Kidney glomerular epithelial cell (primary cell): ENCODE results near the gene DDIT3.
"Not testable (repeated sequence)": the region's sequence is repeated elsewhere in the genome, so short reads cannot be mapped to it uniquely, and the experiment has no call there.

ENCODE experiments used
- DNase-seq: peaks from one replicate; lab custom pipeline; 2025; lab: John Stamatoyannopoulos, UW

The DDIT3 gene

DNA sequence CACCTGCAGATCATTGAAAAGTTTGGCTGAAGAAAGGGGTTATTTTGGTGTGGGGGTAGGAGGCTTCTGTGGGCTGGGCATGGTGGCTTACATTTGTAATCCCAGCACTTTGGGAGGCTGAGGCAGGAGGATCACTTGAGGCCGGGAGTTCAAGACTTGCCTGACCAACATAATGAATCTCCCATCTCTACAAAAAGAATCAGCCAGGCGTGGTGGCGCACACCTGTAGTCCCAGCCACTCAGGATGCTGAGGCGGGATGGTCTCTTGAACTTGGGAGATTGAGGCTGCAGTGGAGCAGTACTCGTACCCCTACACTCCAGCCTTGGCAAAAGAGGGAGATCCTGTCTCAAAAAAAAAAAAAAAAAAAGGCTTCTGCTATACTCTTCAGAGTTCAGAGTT lies 7.0 kb downstream of the DDIT3 start:
- no peak for DNase-seq

- no peak for DNase-seq
Measured at GRCh38 chr12:57512665-57513064, 7.6 kb downstream of the DDIT3 start.

GRCh38 chr12:57511588-57512325 lies 8.6 kb downstream of the DDIT3 start:
- no peak for DNase-seq

DNA sequence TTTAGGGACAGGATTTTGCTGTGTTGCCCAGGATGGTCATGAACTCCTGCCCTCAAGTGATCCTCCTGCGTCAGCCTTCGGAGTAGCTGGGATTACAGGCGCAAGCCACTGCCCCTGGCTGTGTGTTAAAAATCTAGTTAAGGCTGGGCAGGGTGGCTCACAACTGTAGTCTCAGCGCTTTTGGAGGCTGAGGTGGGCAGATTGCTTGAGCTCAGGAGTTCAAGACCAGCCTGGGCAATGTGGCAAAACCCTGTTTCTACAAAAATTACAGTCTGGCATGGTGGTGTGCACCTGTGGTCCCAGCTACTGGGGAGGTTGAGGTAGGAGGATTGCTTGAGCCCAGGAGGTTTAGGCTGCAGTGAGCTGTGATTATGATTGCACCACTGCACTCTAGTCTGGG lies 9.2 kb downstream of the DDIT3 start:
- DNase-seq = no peak

DNA sequence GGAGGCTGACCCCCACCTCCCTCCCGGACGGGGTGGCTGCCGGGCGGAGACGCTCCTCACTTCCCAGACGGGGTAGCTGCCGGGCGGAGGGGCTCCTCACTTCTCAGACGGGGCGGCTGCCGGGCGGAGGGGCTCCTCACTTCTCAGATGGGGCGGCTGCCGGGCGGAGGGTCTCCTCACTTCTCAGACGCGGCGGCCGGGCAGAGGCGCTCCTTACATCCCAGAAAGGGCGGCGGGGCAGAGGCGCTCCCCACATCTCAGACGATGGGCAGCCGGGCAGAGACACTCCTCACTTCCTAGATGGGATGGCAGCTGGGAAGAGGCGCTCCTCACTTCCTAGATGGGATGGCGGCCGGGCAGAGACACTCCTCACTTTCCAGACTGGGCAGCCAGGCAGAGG lies 12.5 kb downstream of the DDIT3 start:
- DNase-seq = not testable (repeated sequence)

GRCh38 chr12:57506541-57506940 lies 13.8 kb downstream of the DDIT3 start:
- DNase-seq = not testable (repeated sequence)

DNA sequence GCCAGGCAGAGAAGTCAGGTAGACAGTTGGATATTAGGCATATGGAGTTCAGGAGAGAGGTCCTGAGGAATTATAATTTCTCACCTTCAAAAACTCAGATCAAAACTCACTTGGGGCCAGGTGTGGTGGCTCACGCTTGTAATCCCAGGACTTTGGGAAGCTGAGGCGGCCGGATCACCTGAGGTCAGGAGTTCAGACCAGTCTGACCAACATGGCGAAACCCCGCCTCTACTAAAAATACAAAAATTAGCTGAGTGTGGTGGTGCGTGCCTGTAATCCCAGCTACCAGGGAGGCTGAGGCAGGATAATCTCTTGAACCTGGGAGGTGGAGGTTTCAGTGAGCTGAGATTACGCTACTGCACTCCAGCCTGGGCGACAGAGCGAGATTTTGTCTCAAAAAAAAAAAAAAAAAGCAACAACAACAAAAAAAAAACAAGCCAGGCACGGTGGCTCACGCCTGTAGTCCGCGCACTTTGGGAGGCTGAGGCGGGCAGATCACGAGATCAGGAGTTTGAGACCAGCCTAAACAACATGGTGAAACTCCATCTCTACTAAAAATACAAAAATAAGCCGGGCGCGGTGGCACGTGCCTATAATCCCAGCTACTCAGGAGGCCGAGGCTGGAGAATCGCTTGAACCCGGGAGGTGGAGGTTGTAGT lies 17.9 kb downstream of the DDIT3 start:
- not testable (repeated sequence) for DNase-seq

DNA sequence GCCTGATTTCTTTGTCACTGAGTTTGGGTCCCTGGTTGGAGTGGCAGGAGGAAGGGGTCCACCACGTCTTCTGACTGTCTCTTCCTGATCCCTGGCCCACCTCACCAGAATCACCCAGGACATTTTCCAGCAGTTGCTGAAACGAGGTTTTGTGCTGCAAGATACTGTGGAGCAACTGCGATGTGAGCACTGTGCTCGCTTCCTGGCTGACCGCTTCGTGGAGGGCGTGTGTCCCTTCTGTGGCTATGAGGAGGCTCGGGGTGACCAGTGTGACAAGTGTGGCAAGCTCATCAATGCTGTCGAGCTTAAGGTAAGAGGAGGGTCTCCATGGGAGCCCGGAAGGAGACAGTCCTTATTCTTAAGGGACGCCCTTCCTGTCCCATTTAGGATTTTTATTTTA lies 20.1 kb downstream of the DDIT3 start:
- DNase-seq = no peak

GRCh38 chr12:57498571-57498970 lies 21.7 kb downstream of the DDIT3 start:
- DNase-seq = no peak

- DNase-seq = no peak
Measured at GRCh38 chr12:57498132-57498502, 22.2 kb downstream of the DDIT3 start.

DNA sequence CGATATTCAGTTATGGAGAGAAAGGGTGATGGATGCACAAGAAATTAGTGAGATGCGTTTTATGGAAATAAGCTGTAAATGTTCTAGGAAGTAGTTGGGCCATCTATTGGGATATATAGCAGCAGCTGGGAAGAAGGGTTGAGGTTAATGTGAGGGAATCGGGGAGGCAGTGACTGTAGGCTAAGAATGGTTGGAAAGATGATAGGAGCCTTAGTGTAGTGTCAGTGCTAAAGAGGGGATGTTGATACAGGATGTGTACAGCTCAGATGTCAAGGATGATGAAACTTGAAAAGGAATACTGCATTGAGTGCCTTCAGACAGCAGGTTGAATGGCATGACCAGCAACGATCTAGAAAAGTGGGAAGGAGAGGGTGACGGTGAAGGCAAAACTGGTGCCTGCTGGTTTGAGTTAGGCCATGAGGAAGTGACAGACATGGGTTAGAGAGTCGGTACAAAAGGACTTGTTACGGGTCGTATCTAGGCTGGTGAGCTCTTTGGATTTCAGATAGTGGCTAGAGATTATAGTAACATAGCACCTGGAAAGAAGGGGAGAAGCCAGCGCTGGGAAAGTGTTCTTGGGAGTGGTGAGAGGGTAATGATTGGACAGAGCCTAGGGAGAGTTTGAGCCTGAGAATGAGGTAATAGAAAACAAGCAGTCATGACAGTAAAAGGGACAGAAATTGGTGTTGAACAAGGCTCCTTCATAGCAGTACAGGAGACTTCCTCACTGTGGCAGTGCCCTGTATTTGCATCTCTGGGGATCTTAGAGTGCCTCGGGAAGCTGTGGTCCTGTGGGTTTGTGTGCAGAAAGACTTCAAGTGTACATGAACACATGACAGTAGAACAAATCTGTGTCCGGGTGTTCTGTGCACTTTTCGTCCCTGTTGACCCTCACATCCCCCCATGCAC lies 22.8 kb downstream of the DDIT3 start:
- no peak for DNase-seq

GRCh38 chr12:57496822-57497221 lies 23.5 kb downstream of the DDIT3 start:
- DNase-seq = no peak

DNA sequence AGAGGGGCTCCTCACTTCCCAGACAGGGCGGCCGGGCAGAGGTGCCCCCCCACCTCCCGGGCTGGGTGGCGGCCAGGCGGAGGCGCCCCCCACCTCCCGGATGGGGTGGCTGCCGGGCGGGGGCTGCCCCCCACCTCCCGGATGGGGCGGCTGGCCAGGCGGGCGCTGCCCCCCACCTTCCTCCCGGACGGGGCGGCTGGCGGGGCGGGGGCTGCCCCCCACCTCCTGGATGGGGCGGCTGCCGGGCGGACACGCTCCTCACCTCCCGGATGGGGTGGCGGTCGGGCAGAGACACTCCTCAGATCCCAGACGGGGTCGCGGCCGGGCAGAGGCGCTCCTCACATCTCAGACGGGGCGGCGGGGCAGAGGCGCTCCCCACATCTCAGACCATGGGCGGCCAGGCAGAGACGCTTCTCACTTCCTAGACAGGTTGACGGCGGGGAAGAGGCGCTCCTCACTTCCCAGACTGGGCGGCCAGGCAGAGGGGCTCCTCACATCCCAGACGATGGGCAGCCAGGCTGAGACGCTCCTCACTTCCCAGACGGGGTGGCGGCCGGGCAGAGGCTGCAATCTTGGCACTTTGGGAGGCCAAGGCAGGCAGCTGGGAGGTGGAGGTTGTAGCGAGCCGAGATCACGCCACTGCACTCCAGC lies 25.1 kb downstream of the DDIT3 start:
- DNase-seq = not testable (repeated sequence)

GRCh38 chr12:57491393-57492280 lies 28.7 kb downstream of the DDIT3 start:
- DNase-seq = no peak

GRCh38 chr12:57490126-57490525 lies 30.2 kb downstream of the DDIT3 start:
- no peak for DNase-seq

DNA sequence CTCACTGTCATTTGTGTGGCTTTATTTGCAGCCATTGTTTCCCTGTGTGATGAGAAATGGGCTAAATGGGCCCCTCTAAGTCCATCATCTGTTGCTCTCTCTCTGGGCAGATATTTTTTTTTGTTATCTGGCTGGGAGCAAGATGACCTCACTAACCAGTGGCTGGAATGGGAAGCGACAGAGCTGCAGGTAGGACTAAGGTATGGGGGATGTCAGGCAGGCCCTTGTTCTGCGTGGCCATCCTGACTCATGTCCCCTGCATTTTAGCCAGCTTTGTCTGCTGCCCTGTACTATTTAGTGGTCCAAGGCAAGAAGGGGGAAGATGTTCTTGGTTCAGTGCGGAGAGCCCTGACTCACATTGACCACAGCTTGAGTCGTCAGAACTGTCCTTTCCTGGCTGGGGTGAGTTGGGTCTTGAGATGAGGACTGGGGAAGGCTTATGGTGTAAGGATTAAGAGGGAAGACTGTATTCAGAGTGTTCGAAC lies 31.1 kb downstream of the DDIT3 start:
- DNase-seq = no peak

DNA sequence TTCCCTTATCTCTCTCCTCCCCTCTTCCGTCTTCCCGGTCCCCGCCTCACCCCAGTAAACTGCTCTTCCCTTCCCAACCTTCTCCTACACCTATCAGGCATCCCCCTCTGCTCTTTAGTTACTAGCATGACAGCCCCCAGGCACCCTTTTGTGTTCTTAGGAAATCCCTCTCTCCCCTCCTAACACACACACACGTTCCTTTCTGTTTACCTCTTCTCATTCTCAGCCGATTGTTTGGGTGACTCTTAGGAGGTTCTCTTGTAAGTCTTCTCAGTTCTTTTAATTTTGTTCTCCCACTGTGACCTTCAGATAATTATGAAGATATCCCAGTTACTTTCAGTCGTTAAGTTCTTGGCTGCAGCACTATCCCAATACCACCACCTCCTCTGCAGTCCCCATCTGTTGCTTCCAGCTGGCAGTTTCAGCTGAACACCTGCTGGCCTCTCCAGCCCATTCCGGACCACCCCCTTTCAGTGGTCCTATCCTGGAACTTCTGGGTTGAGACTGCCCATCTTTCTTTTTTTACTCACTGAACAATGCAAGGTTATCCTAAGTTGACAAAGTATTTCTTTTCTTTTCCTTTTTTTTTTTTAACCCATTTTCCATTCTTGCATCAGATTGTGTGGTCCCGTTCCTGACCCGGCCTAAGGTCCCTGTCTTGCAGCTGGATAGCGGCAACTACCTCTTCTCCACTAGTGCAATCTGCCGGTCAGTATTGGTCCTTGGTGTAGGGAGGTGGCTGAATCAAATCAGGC lies 31.7 kb downstream of the DDIT3 start:
- no peak for DNase-seq

DNA sequence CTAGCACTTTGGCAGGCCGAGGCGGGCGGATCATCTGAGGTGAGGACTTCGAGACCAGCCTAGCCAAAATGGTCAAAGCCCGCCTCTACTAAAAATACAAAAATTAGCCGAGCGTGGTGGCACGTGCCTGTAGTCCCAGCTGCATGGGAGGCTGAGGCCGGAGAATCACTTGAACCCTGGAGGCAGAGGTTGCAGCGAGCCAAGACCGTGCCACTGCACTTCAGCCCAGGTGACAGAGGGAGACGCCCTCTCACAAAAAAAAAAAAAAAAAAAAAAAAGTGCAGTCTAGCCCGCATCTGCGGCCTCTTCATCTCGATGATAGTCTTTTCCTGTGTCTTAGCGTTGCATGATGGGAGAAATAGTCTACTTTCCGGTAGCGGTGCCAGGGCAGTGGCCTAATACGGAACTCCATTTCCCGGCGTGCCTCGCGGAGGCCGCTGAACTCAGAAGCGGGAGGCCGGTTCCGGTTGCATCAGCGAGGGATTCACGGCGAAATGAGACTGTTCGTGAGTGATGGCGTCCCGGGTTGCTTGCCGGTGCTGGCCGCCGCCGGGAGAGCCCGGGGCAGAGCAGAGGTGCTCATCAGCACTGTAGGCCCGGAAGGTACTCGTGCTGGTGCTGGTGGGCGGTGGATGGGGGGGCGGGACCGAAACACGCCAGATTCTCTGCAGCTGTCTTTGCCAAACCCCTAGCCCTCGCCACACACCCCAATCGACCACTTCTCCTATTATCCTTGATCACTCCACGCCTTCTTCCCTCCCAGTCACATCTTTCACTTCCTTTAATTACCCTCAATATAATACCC lies 32.5 kb downstream of the DDIT3 start, which contains the start of gene MARS1:
Gene MARS1 (plus strand): TSS at position 472 of the 805 bp plus-strand sequence. CDS start 23 bp downstream, at position 495.
- peak; percentile 91 for DNase-seq

GRCh38 chr12:57487055-57487596 lies 33.2 kb downstream of the DDIT3 start:
- DNase-seq = no peak
